Neural crest cell (in vitro differentiated cells): ENCODE data around the gene SORCS3. TPM values are rescaled to one million over a fixed set of nuclear protein-coding genes. Genes with fewer than 3 reads are reported as not detected.
"Not testable (repeated sequence)": the region's sequence is repeated elsewhere in the genome, so short reads cannot be mapped to it uniquely, and the experiment has no call there.

ENCODE experiments used
- DNase-seq: peaks from one replicate; pipeline ENCODE4 v3.0.0; 2021; ENCODE audit warnings: low read depth, mixed read lengths, low spot score
- H3K27ac Mint-ChIP-seq: one replicate; pipeline ENCODE4 v1.8.0; 2021; ENCODE audit warnings: mild to moderate bottlenecking, mixed read lengths; ENCODE audit not compliant: unreplicated experiment
- H3K27me3 Mint-ChIP-seq: 2 replicates; pipeline ENCODE4 v1.8.0; 2021; ENCODE audit warnings: low read depth, mild to moderate bottlenecking, mixed read lengths
- H3K36me3 Mint-ChIP-seq: 2 replicates; pipeline ENCODE4 v1.8.0; 2021; ENCODE audit warnings: low read depth, mild to moderate bottlenecking, mixed read lengths
- H3K4me1 Mint-ChIP-seq: 2 replicates; pipeline ENCODE4 v1.8.0; 2021; ENCODE audit warnings: mixed read lengths
- H3K4me3 Mint-ChIP-seq: one replicate; pipeline ENCODE4 v1.8.0; 2021; ENCODE audit warnings: mild to moderate bottlenecking, mixed read lengths
- H3K9me3 Mint-ChIP-seq: 2 replicates; pipeline ENCODE4 v1.8.0; 2021; ENCODE audit warnings: mixed read lengths
- CTCF ChIP-seq: fragments of 200-600 bp; sonication (generic); conservative IDR thresholded peaks from 2 replicates; pipeline ENCODE4 v1.5.0; 2021; ENCODE audit warnings: antibody characterized with exemption, mild to moderate bottlenecking
- total RNA-seq: library from RNA; stranded (reverse); gene quantifications from 2 replicates; pipeline ENCODE4 v1.2.1, GENCODE V29; 2021

The SORCS3 gene
- total RNA-seq, 1 donor from 2014 or later: 3.3 TPM

DNA sequence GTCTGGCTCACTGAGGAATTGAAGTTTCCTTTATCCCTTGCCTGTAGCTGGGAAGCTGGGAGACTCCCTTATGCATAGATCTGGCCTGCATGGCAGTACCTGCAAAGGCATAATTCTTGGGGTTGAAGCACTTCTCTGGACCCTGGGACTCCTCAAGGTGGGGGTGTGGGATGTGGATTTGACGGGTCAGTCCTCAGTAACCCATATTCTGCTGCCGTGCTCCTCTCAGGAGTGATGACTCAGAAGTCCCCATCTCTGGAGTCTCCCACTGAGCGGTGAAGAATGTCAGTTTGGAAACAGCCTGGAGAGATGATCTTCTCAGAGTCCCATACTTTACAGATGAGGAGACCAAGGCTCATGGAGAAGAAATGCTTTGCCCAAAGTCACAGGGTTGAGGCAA is 49.0 kb downstream of the SORCS3 start:
- TF ChIP-seq CTCF: no peak
- Mint-ChIP-seq H3K4me1 (peaks cover 6% of the 10 kb centered on the region), H3K9me3 (peaks cover 4% of the 10 kb centered on the region), H3K27me3 (peaks cover 25% of the 10 kb centered on the region), H3K27ac (no peak overlapping the region), H3K36me3 (peaks cover 3% of the 10 kb centered on the region), H3K4me3 (no peak overlapping the region)
- DNase-seq: no peak

- peaks cover 6% of the 10 kb centered on the region for H3K4me1 Mint-ChIP-seq
- H3K36me3 Mint-ChIP-seq: peaks cover 3% of the 10 kb centered on the region
- peak overlapping the region; percentile 70 for H3K27ac Mint-ChIP-seq
- TF ChIP-seq CTCF: no peak
- H3K9me3 Mint-ChIP-seq: peaks cover 4% of the 10 kb centered on the region
- peaks cover 27% of the 10 kb centered on the region for H3K27me3 Mint-ChIP-seq
- DNase-seq: no peak
- no peak overlapping the region for H3K4me3 Mint-ChIP-seq
These were observed 49.9 kb downstream of the SORCS3 start for GRCh38 chr10:104690959-104691358.

- TF ChIP-seq CTCF: no peak
These were observed 53.0 kb downstream of the SORCS3 start for GRCh38 chr10:104694074-104694473.

GRCh38 chr10:104703262-104703661 is 62.2 kb downstream of the SORCS3 start:
- H3K4me3 Mint-ChIP-seq, DNase-seq, H3K36me3 Mint-ChIP-seq, H3K27me3 Mint-ChIP-seq, H3K9me3 Mint-ChIP-seq, H3K27ac Mint-ChIP-seq: not testable (repeated sequence)
- H3K4me1 Mint-ChIP-seq: peaks cover 11% of the 10 kb centered on the region

More at GRCh38 chr10:104694074-104694473, 53.0 kb downstream of the SORCS3 start:
- H3K4me3 Mint-ChIP-seq: no peak overlapping the region
- DNase-seq: no peak
- no peaks in the 10 kb centered on the region for H3K36me3 Mint-ChIP-seq
- peaks cover 6% of the 10 kb centered on the region for H3K4me1 Mint-ChIP-seq
- no peaks in the 10 kb centered on the region for H3K9me3 Mint-ChIP-seq
- peaks cover 13% of the 10 kb centered on the region for H3K27me3 Mint-ChIP-seq
- no peak overlapping the region for H3K27ac Mint-ChIP-seq

DNA sequence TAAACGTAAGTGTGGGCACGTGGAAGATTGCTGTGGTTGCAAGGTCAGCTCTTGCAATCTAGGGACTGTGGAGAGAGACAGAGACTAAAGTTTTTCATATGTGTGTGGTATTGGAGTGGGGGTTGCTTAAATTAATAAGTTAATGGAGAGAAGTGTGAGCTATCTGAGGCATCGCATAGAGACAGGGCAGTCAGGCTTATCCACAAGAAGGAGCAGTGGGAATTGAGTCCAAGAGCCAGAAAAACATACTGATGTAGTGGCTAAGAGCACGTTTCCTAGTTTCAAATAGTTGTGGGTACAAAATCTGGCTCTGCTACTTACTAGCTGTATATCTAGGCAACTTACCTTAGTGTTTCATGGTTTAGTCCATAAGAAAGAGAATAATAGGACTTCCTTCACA is 65.8 kb downstream of the SORCS3 start:
- Mint-ChIP-seq H3K9me3 (no peaks in the 10 kb centered on the region), H3K27ac (no peak overlapping the region), H3K4me3 (no peak overlapping the region), H3K36me3 (no peaks in the 10 kb centered on the region), H3K4me1 (peaks cover 11% of the 10 kb centered on the region), H3K27me3 (no peaks in the 10 kb centered on the region)
- DNase-seq: no peak
- no peak for TF ChIP-seq CTCF

DNA sequence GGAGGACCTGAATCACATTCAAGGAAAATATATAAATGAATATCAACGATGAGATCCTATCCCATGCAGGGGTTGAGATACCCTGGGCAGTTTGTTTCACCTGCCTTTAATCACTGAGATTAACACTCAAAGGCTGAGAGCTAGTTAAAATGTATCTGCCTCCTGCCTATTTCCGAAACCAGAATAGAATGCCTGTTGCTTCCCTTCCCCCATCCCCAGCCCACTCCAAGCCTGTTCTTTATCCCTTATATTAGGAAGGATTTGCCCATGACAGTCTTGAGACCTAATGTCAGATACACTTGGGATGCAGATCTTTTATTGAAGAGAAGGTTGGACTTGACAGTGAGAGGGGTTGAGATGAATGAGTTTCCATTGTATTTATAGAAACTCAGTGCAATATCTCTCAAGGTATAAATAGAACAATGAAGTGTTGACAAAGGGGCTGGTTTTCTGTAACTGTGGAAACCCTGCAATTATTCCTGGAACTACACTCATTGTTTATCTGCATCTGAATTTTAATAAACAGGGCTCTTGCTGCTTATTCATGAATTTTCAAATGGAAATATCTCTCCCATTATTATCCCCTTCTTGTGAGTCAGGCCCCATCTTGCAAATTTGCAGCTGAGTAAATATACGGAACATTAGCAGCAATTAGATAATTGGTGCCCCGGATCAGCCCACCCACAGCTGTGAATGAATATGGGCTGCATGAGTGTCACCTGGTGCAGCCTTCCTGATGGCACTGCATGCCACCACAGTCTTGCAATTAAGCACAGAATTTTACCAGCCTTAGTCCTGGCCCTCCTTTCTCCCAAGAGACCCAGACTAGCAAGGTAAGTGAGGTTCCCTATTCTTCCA is 66.7 kb downstream of the SORCS3 start:
- Mint-ChIP-seq H3K27ac (no peak overlapping the region), H3K27me3 (no peaks in the 10 kb centered on the region), H3K4me3 (no peak overlapping the region), H3K4me1 (peaks cover 11% of the 10 kb centered on the region), H3K36me3 (no peaks in the 10 kb centered on the region), H3K9me3 (no peaks in the 10 kb centered on the region)
- no peak for DNase-seq
- no peak for TF ChIP-seq CTCF
